IPS-18c (cell line): Measurements from ENCODE around the gene PI16.

Experiments used
- H3K4me3 ChIP-seq: 2 replicates; pipeline ENCODE4 v1.7.0; 2013; ENCODE audit warnings: low read depth, mild to moderate bottlenecking, low read length, moderate library complexity; ENCODE audit not compliant: insufficient read depth
- H3K9me3 ChIP-seq: one replicate; pipeline ENCODE4 v1.6.1; 2013; ENCODE audit warnings: mild to moderate bottlenecking, low read length, moderate library complexity; ENCODE audit not compliant: control insufficient read depth, insufficient read depth

The PI16 gene

DNA sequence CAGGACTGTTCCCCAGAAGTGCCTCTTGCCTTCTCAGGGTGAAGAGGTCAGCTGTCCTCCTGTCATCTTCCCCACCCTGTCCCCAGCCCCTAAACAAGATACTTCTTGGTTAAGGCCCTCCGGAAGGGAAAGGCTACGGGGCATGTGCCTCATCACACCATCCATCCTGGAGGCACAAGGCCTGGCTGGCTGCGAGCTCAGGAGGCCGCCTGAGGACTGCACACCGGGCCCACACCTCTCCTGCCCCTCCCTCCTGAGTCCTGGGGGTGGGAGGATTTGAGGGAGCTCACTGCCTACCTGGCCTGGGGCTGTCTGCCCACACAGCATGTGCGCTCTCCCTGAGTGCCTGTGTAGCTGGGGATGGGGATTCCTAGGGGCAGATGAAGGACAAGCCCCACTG, 9.8 kb downstream of the PI16 start:
- H3K4me3 ChIP-seq: no peak overlapping the region
- H3K9me3 ChIP-seq: no peaks in the 10 kb centered on the region

DNA sequence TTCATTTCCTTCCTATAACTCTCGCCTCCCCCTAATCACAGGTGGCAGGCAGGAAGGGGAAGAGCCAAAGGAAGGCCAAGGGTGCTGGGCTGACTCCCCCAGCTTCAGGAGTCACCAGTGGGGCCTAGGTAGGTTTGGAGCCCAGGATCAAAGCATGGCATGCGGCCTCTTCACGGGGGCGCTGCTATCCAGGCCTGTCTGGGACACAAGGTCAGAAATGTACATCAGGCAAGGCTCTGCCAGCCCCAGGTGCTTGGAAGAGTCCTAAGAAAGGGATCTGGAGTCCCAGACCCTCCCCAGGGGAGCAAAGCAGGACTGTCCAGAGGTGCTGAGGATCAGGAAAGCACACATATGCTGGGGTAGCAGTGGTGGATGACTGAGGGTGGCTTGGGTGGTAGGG, 10.4 kb downstream of the PI16 start:
- Histone ChIP-seq H3K4me3 (no peak overlapping the region), H3K9me3 (no peaks in the 10 kb centered on the region)

DNA sequence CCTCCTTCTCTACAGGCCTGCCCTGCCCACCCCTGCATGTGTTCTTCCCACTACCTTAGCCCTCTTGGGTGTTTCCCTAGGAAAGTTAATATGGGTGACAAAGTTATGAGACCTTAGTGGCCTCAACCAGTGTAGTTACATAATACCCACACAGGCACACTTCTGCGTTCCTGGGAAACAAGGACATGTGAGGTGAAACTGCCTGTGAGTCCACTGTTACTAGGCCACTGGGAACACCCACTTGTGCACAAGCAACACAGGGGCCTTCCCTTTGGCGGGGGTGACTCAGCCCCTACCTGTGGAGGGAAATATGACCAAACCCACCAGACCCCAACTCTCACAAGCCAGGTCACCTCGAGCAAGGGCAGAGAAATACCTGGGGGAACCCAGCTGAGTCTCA, 12.8 kb downstream of the PI16 start:
- no peak overlapping the region for H3K4me3 ChIP-seq
- H3K9me3 ChIP-seq: no peaks in the 10 kb centered on the region

DNA sequence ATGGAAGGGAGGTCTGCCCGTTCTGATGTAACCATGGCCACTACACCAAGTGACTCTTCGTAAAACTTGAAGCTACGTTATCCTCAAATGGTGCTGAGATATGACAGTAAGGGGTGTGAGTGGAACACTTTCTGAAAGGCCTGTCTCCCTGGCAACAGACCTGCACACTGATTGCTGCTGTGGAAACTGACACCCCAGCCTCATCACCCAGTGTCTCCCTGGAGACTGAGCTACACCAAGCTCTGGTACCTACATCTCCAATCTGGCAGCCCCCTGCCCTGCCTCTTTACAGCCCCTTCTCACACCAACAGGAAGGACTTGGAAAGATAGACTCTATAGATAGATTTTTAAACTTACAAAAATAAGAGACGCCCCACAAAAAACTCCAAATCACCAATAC, 13.2 kb downstream of the PI16 start:
- no peaks in the 10 kb centered on the region for H3K9me3 ChIP-seq
- no peak overlapping the region for H3K4me3 ChIP-seq

DNA sequence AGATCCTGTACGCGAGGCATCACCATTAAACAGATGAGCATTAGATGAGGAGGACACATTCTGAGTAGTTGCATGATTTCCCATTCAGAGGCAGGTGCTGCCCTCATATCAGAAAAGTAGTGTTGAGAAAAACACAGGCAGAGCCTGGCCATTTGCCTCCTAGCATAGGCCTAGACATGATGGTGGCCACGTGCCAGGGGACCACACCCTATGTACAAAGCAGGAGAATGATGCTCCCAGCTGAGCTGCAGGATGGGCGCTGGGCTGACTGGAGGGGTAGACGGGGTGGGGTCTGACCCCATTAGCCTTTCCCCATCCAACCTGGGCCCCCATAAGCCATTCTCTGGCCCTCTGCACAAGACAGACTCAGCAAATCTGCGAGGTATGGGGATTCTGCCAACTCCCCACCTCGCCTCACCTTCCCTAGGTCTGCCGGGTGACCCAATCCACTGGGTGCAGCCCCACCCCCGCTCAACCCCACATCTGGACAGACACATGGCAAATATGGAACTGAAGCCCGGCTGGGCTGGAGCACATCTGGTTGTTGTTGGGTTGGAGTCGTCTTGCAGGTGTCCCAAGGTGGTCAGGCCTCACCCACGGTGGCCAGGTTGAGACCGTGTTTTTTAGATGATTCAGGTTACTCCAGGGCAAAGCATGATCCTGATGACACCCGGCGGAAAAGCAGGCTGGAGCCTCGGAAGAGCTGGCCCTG, 13.9 kb downstream of the PI16 start:
- no peaks in the 10 kb centered on the region for H3K9me3 ChIP-seq
- H3K4me3 ChIP-seq: no peak overlapping the region

DNA sequence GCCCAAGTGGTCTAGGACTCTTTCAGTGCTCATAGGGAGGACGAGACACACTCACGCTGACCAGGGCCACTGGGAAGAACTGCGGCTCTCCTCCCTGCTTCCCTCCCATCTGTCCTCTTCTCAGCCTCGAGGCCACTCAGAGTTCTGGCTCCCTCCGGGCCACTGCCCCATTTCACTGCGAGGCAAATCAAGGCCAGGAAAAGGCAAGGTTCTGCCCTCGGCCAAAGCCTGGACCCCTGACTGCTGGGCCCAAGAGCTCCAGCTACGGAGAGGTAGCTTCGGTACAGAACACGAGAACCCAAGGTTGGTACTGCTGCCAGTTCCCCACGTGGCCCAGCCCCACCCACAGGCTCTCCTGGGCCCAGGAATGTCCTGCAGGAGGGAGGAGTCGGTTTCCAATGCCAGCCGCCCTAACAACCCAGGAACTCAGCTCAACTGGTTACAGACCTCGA, 14.7 kb downstream of the PI16 start:
- Histone ChIP-seq H3K4me3 (no peak overlapping the region), H3K9me3 (no peaks in the 10 kb centered on the region)

DNA sequence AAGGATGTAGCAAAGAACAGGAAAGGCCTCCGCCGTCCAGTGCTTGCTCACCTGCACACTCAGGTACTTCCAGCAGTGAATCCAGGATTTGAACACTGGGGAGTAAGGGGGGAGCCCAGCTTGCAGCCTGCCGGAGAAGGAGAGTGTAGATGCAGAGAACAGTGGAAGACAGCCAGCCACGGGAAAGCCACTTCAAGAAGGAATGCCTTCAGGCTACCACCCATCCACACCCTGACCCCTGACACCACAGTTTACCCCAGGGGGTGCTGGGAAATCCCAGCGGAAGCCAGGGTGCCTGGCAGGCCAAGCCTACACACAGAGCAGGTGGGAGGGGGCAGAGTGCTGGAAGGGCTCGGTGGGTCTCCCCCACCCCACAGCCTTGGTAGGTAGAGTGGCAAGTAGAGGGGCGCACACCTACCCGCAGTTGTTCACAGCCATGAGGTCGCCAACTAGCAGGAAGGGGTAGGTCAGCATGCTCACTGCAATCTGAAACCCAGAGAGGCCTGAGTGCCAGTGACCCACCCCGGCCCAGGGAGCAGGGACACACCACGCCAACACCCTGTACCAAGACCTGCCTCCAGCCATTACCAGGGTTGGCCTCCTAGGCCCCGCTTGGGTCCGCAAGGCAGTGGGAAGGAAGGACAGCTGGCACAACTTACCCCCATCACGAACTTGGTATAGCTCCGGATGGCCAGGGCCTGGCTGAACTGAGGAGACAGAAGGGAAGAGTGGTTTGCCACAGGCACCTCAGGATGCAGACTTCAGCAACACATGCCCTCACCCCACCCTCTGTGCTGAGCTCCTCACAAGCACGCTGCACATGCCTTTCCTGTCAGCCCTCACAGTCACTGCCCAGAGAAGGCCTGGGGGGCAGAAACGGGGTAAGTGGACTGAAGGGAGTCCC, 15.7 kb downstream of the PI16 start:
- H3K4me3 ChIP-seq: no peak overlapping the region
- H3K9me3 ChIP-seq: no peaks in the 10 kb centered on the region

DNA sequence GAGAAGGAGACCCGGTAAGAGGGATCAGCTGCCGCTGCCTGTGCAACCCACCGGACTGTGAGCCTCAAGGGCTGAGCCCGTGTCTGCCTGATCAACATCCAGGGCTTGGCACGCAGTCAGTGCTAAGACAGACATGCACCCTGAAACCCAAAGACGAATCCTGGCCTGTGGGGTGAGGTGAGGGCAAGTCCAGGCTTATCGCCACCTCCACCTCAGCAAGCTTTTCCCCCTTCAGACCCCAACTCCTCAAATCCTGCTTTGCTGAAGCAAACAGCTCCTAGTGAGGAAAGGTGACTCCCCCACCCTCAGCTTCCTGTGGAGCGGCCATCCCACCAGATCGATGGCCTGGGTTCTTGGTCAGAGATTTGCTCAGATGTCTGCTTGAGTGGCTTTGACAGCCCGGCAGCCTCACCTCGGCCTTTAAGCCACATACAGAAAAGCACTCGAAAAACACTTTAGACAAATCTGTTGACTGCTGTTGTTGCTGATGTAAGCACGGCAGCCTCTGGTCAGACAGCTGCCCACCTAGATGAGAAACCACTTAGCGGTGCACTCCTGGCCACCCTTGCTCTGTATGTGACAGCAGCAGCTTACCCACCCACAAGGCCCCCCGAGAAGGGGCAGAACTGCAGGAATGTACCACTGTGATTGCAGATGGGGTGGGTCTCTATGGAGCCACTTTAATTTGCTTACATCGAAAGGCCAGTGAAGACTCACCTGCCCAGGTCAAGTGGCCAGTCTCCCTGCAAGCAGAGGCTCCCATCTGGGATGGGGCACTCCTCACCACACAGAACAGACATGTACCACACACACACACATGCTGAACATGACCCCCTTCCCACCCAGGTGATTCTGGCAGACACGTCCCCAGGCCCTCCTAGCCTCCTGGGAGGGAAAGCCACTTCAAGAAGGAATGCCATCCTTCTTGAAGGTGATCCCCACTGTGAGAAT, 16.6 kb downstream of the PI16 start:
- Histone ChIP-seq H3K9me3 (no peaks in the 10 kb centered on the region), H3K4me3 (no peak overlapping the region)

DNA sequence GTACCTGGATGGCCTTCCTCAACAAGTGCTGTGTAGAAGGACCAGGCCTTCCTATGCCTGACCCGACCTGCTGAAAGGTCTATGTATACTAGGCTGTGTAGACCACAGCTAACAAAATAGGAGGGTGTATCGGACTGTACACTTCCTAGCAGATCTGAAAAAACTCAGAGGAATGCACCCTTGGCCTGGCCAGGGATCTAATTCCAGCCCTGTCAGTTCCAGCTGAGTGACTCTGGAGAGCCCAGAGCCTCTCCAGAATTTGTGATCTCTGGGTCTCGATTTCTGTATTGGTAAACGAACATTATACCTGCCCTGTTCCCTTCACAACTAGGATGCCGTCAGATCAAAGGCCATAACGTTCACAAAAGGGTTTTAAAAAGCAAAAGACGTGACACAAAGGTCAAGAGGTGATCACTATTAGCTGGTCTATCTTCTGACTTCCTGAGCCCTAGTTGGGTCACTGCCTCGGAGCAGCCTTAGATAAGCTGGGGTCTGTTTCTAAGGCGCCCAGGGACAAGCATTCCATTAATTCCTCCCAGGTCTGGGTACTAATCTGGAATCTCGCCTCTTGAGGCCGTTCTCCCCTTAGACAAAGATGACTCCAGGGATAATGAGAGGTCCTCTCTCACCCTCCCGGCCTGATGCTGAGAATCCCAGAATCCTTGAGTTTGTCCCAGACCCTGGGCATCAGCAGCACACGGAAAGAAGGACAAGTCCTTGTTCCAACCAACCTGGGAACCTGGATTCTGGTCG, 17.6 kb downstream of the PI16 start:
- Histone ChIP-seq H3K4me3 (no peak overlapping the region), H3K9me3 (no peaks in the 10 kb centered on the region)

DNA sequence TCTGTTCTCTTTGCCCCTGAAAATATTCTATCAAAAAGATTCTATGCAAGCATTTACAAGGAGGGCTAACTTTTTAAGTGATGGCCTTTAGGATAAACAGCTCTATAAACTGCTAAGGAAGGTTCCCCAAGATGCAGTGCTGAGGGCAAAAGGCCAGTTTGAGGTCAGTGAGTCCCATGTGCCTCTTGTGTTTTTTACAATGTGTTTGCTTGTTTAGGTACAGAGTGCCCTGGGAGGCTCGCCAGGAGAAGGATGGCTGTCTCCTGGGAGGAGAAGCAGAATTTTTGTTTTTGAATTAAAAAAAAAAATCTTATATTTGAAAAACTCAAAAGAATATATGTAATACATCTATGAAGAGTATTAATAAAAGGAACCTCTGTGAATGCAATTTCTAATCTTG, 18.7 kb downstream of the PI16 start:
- Histone ChIP-seq H3K9me3 (no peaks in the 10 kb centered on the region), H3K4me3 (no peak overlapping the region)

DNA sequence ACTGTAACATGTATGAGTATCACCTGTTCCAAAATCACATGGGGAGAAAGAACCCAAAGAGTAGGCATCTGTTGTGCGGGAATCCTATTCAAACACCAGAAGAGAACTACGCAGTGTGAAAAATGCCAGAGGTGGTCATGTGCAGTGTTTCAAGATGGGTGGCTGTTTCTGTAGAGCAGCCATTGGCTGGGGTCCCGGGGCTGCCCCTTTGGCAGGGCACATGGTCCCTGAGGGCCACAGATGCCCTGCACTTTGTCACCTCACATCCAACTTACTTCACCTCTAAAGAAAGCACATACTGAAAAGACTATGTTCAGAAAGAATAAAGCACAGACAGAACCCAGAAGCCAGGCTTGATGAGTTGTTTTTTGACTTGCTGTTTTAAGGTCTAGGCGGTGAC, 19.1 kb downstream of the PI16 start:
- Histone ChIP-seq H3K9me3 (no peaks in the 10 kb centered on the region), H3K4me3 (no peak overlapping the region)

DNA sequence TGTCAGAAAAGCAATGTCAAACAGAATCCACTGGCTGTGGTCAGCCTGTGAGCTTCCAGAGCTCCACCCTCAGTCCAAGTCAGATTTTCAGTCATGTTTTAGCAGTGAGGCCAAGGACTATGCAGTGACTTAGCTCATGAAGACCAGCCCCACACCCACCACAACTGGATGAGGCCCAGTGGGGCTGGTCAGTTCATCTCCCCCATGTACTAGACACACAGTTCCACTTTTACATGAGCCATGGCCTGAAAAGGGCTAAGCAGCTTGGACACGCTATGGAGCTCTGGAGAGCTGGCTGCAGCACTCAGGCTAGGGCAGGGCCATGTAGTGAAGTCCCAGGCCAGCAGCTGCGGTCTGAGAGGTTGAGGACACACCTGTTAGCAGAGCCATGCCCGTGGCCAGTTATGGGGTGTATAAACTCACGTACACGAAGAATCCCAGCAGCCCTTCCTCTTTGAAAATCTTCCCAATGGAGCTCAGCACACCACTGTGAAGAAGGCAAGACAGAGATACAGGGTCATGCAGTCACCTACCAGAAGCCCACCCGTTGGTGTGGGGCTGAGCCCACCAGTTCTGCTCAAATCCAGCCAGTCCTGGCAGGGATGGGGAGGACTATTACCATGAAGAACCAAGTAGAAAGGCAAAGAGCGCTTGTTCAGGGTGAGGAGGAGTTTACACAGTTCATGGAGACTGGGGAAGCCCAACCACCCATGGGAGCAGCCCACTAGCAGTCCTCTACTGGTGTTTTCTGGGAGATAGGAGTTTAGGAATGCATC, 20.9 kb downstream of the PI16 start:
- H3K9me3 ChIP-seq: no peaks in the 10 kb centered on the region
- no peak overlapping the region for H3K4me3 ChIP-seq

DNA sequence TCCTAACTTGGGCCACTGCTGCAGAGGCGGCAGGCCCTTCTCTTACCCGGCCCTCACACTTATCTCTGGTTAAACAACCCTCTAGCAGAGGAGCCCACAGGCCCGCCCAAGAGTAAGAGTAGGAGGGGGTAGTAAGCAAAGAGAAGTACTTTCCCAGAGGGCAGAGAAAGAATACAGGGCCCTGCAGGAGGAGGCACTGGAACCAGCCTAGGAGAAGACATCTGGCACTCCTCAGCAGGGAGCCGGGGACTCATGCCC, 21.4 kb downstream of the PI16 start:
- Histone ChIP-seq H3K4me3 (no peak overlapping the region), H3K9me3 (no peaks in the 10 kb centered on the region)

DNA sequence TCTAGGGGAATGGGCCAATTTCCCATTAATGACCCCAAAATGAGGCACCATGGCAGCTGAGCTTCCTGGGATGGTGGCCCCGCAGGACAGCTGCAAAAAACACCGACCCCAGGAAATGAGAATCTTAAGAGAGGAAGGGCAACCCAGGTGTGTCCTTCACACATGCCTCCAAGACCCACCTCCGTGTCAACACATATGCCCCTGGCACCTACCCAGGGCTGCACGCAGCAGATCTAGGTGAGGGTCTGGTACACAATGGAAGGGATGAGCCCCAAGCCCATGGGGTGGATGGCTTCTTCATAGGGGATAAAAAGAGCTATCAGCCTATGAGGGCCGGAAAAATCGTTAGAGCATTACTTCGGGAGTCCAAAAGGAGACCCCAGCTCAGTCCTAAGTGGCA, 22.0 kb downstream of the PI16 start:
- Histone ChIP-seq H3K9me3 (no peaks in the 10 kb centered on the region), H3K4me3 (no peak overlapping the region)

DNA sequence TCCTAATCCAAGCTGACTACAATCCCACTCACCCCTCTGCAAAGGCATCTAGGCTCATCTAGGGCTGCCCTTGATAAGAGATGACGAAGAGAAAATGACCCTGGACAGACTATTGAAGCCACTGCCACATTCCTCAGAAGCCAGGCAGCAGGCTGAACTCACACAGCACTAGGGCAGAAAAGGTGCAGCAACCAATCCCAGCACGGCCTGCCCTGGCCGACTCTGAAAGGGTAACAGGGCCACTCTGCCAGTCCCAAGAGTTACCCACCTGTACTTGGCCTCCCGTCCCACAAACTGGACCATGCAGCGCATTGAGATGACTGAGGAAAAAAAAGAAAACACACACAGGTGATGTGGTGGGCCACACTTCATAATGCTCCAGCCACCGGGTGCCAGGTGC, 22.4 kb downstream of the PI16 start:
- H3K4me3 ChIP-seq: no peak overlapping the region
- no peaks in the 10 kb centered on the region for H3K9me3 ChIP-seq

DNA sequence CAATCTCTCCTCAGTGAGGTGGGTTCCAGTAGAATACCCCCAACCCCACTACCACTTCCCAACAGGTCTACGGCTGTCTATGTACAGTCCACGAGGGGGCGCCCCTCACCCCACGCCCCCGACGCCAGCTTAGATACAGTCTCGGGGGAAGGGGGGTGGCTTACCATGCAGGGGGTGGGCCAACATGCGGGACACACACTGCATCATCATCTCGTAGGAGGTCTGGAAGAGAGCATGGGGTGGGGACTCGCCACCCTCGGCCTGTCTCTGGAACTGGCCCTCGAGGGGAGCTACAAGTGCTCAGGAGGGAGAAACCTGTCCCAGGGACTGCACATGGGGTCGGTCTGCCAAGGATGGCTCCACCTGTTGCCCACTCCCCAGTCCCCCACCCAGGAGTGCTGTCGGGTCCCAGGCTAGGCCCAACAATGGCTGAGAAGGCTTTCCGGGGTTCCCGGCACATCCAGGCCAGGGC, 23.0 kb downstream of the PI16 start:
- H3K9me3 ChIP-seq: no peaks in the 10 kb centered on the region
- no peak overlapping the region for H3K4me3 ChIP-seq
